Activated CD4-positive, alpha-beta memory T cell treated with anti-CD3 and anti-CD28 coated beads for 36 hours (primary cell): Measurements from ENCODE around the gene SH3TC2. TPM values are rescaled to one million over a fixed set of nuclear protein-coding genes. Genes with fewer than 3 reads are reported as not detected.

ENCODE experiments used
- CTCF ChIA-PET: fragments of 350-600 bp; sonication (Branson Sonifier 250); formaldehyde crosslinking; loops from one replicate; lab custom pipeline; 2021; ENCODE audit warnings: antibody characterized with exemption, inconsistent platforms; lab: Charles Lee
- POLR2A ChIA-PET: fragments of 350-600 bp; sonication (Branson Sonifier 250); formaldehyde crosslinking; loops from one replicate; lab custom pipeline; 2021; ENCODE audit warnings: antibody characterized with exemption; lab: Charles Lee
- DNase-seq: peaks from one replicate; pipeline ENCODE4 v3.0.0-alpha.2; 2020
- H3K27ac Mint-ChIP-seq: one replicate; pipeline ENCODE4 v1.8.0; 2021; ENCODE audit warnings: mixed read lengths
- H3K27me3 Mint-ChIP-seq: one replicate; pipeline ENCODE4 v1.8.0; 2021; ENCODE audit warnings: mixed read lengths
- H3K36me3 Mint-ChIP-seq: one replicate; pipeline ENCODE4 v1.8.0; 2021; ENCODE audit warnings: mixed read lengths
- H3K4me1 Mint-ChIP-seq: one replicate; pipeline ENCODE4 v1.8.0; 2021; ENCODE audit warnings: low read depth, mixed read lengths
- H3K4me3 Mint-ChIP-seq: one replicate; pipeline ENCODE4 v1.8.0; 2021; ENCODE audit warnings: mild to moderate bottlenecking, mixed read lengths
- H3K9me3 Mint-ChIP-seq: one replicate; pipeline ENCODE4 v1.8.0; 2021; ENCODE audit warnings: mixed read lengths
- intact Hi-C: fragments of 100-400 bp; cut with micrococcal nuclease; formaldehyde crosslinking; loops from one replicate; pipeline ENCODE4 v1.15.1; 2023
- total RNA-seq, 2 experiments: library from RNA; stranded (reverse); gene quantifications; one replicate each; pipeline ENCODE4 v1.2.3, GENCODE V29; 2021

SH3TC2 gene
- not detected for total RNA-seq

- no peak for DNase-seq
- Mint-ChIP-seq H3K4me1 (no peaks in the 10 kb centered on the region), H3K27ac (no peak within 1 kb of the TSS), H3K9me3 (peaks cover 8% of the 10 kb centered on the region), H3K27me3 (peaks cover 4% of the 10 kb centered on the region), H3K36me3 (no peaks in the 10 kb centered on the region), H3K4me3 (no peak within 1 kb of the TSS)
- POLR2A ChIA-PET: no interaction called here
- intact Hi-C loops: no loop called here
- CTCF ChIA-PET: no interaction called here
These were observed at the start of gene SH3TC2 for GRCh38 chr5:149063017-149063687. SH3TC2 (minus strand) TSS chr5:149063062; CDS start chr5:149063022, 40 bp downstream.

DNA sequence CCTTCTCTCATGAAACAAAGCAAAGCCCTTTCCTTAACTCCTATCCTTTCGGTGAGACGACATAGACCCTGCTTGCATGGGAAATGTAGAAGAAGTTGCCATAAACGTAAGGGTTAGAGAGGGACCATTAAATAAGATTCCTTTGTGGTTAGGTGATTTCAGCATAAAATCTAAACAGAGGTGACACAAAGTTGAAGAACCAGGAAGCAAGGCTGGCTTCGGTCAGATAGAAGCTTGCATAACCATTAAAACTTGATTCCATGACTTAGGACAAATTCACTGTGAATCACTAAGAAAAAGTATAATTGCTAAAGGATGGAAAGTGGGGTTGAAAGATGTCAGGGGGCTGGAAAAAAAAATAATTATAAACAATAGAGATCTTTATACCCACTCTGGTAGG, 47.5 kb upstream of the SH3TC2 start:
- DNase-seq: no peak
- Mint-ChIP-seq H3K4me1 (no peaks in the 10 kb centered on the region), H3K4me3 (no peak overlapping the region), H3K27me3 (peaks cover 7% of the 10 kb centered on the region), H3K36me3 (no peaks in the 10 kb centered on the region), H3K9me3 (no peaks in the 10 kb centered on the region), H3K27ac (no peak overlapping the region)
- ChIA-PET CTCF (interaction anchor here (2.3 to 6.9 kb wide), 2 partner anchors 75 to 377 kb away, joined by 8 to 105 read pairs; no protein-coding TSS in a partner anchor), POLR2A (no interaction called here)
- intact Hi-C loops: loop anchor here (5.0 to 10.0 kb wide), 3 partner anchors 148 to 926 kb away; no protein-coding TSS in a partner anchor

DNA sequence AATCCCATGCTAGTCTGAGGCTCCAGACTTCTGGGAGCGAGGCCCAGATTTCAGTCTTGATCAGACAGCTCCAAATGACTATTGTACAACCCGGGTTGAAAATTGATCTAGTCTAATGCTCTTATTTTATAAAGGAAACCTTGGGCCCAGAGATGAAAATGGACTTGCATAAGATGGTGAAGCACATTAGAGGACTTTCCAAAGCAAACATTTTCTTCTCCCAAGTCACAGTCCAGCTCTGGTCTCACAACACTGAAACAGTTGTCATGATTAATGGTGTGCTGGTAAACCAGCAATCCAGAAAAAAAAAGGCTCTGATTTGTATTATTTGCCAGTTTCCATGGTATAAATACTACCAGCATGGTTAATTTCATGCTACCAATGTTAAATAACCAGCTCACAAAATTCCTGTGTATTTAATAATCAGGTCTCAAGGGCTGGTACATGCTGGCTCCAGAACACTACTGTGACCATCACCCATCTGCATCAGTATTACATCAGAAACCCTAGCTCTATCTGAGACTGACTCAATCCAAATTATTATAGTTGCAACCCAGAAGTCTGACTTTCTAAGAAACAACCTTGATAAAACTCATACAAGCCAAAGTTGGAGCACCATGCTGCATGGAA, 45.9 kb upstream of the SH3TC2 start:
- Mint-ChIP-seq H3K4me3 (no peak overlapping the region), H3K27ac (no peak overlapping the region), H3K27me3 (no peaks in the 10 kb centered on the region), H3K4me1 (no peaks in the 10 kb centered on the region), H3K36me3 (no peaks in the 10 kb centered on the region), H3K9me3 (no peaks in the 10 kb centered on the region)
- no peak for DNase-seq
- CTCF ChIA-PET: interaction anchor here (0.7 to 1.5 kb wide), 3 partner anchors 18 to 376 kb away, joined by 3 read pairs; partner anchors contain the start of gene ABLIM3
- intact Hi-C loops: no loop called here
- POLR2A ChIA-PET: no interaction called here

- ChIA-PET CTCF (interaction anchor here (1.8 kb wide), 1 partner anchor 14 kb away, joined by 7 read pairs; no protein-coding TSS in a partner anchor), POLR2A (no interaction called here)
- no peak overlapping the region for H3K27ac Mint-ChIP-seq
- H3K4me1 Mint-ChIP-seq: no peaks in the 10 kb centered on the region
- peaks cover 44% of the 10 kb centered on the region for H3K9me3 Mint-ChIP-seq
- DNase-seq: no peak
- peaks cover 3% of the 10 kb centered on the region for H3K27me3 Mint-ChIP-seq
- no peak overlapping the region for H3K4me3 Mint-ChIP-seq
- intact Hi-C loops: no loop called here
- peaks cover 3% of the 10 kb centered on the region for H3K36me3 Mint-ChIP-seq
These were observed 37.5 kb upstream of the SH3TC2 start for GRCh38 chr5:149100331-149100730.

- Mint-ChIP-seq H3K27ac (no peak overlapping the region), H3K9me3 (peaks cover 45% of the 10 kb centered on the region), H3K36me3 (peaks cover 3% of the 10 kb centered on the region), H3K27me3 (peaks cover 3% of the 10 kb centered on the region), H3K4me1 (no peaks in the 10 kb centered on the region), H3K4me3 (no peak overlapping the region)
- DNase-seq: no peak
- ChIA-PET CTCF (interaction anchor here (1.8 kb wide), 1 partner anchor 15 kb away, joined by 7 read pairs; no protein-coding TSS in a partner anchor), POLR2A (no interaction called here)
- intact Hi-C loops: no loop called here
These were observed 37.1 kb upstream of the SH3TC2 start for GRCh38 chr5:149099920-149100319.

- POLR2A ChIA-PET: no interaction called here
- Mint-ChIP-seq H3K4me1 (no peaks in the 10 kb centered on the region), H3K4me3 (no peak overlapping the region), H3K36me3 (peaks cover 3% of the 10 kb centered on the region), H3K9me3 (peaks cover 32% of the 10 kb centered on the region), H3K27me3 (peaks cover 11% of the 10 kb centered on the region), H3K27ac (no peak overlapping the region)
- DNase-seq: no peak
- CTCF ChIA-PET: interaction anchor here (0.7 kb wide), 1 partner anchor 48 kb away, joined by 3 read pairs; no protein-coding TSS in a partner anchor
- intact Hi-C loops: no loop called here
These were observed 32.1 kb upstream of the SH3TC2 start for GRCh38 chr5:149094996-149095395.

DNA sequence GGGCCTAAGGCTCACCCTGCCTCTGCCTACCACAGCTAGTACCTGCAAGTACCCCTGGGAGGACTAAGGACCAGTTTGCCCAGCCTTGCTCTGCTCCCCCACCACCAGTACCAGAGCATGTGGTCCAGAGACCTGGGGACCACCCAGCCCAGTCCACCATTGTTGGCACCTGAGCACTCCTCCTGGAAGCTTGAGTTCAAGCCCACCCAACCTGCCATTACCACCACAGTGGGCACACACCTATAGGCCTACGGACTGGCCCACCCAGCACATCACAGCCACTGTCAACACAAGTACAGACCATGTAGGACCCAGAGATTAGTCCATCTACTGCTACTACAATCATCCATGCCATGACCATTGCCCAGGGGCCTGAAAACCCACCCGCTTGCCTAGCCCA, 30.8 kb upstream of the SH3TC2 start:
- no peak overlapping the region for H3K27ac Mint-ChIP-seq
- H3K36me3 Mint-ChIP-seq: peaks cover 1% of the 10 kb centered on the region
- ChIA-PET CTCF (no interaction called here), POLR2A (no interaction called here)
- no peak overlapping the region for H3K4me3 Mint-ChIP-seq
- intact Hi-C loops: no loop called here
- H3K27me3 Mint-ChIP-seq: peaks cover 11% of the 10 kb centered on the region
- no peak for DNase-seq
- H3K9me3 Mint-ChIP-seq: peaks cover 21% of the 10 kb centered on the region
- H3K4me1 Mint-ChIP-seq: no peaks in the 10 kb centered on the region

GRCh38 chr5:149089796-149090195, 26.9 kb upstream of the SH3TC2 start:
- no peak for DNase-seq
- intact Hi-C loops: no loop called here
- POLR2A ChIA-PET: no interaction called here
- H3K9me3 Mint-ChIP-seq: no peaks in the 10 kb centered on the region
- peaks cover 10% of the 10 kb centered on the region for H3K27me3 Mint-ChIP-seq
- H3K27ac Mint-ChIP-seq: no peak overlapping the region
- CTCF ChIA-PET: no interaction called here
- no peaks in the 10 kb centered on the region for H3K4me1 Mint-ChIP-seq
- no peaks in the 10 kb centered on the region for H3K36me3 Mint-ChIP-seq
- H3K4me3 Mint-ChIP-seq: no peak overlapping the region

GRCh38 chr5:149088686-149089085, 25.8 kb upstream of the SH3TC2 start:
- peaks cover 5% of the 10 kb centered on the region for H3K27me3 Mint-ChIP-seq
- no peak overlapping the region for H3K27ac Mint-ChIP-seq
- no peaks in the 10 kb centered on the region for H3K36me3 Mint-ChIP-seq
- no peak overlapping the region for H3K4me3 Mint-ChIP-seq
- ChIA-PET CTCF (no interaction called here), POLR2A (no interaction called here)
- no peak for DNase-seq
- no peaks in the 10 kb centered on the region for H3K4me1 Mint-ChIP-seq
- no peaks in the 10 kb centered on the region for H3K9me3 Mint-ChIP-seq
- intact Hi-C loops: no loop called here

GRCh38 chr5:149083846-149084245, 21.0 kb upstream of the SH3TC2 start:
- Mint-ChIP-seq H3K4me3 (no peak overlapping the region), H3K36me3 (no peaks in the 10 kb centered on the region), H3K4me1 (peaks cover 11% of the 10 kb centered on the region), H3K9me3 (no peaks in the 10 kb centered on the region), H3K27ac (no peak overlapping the region), H3K27me3 (peaks cover 2% of the 10 kb centered on the region)
- intact Hi-C loops: no loop called here
- DNase-seq: no peak
- ChIA-PET CTCF (no interaction called here), POLR2A (no interaction called here)

- Mint-ChIP-seq H3K4me3 (no peak overlapping the region), H3K4me1 (peaks cover 11% of the 10 kb centered on the region), H3K9me3 (no peaks in the 10 kb centered on the region), H3K36me3 (no peaks in the 10 kb centered on the region), H3K27ac (no peak overlapping the region), H3K27me3 (peaks cover 2% of the 10 kb centered on the region)
- intact Hi-C loops: no loop called here
- CTCF ChIA-PET: interaction anchor here (0.9 kb wide), 1 partner anchor 348 kb away, joined by 3 read pairs; no protein-coding TSS in a partner anchor
- POLR2A ChIA-PET: no interaction called here
- no peak for DNase-seq
These were observed 19.4 kb upstream of the SH3TC2 start for GRCh38 chr5:149082271-149082670.

DNA sequence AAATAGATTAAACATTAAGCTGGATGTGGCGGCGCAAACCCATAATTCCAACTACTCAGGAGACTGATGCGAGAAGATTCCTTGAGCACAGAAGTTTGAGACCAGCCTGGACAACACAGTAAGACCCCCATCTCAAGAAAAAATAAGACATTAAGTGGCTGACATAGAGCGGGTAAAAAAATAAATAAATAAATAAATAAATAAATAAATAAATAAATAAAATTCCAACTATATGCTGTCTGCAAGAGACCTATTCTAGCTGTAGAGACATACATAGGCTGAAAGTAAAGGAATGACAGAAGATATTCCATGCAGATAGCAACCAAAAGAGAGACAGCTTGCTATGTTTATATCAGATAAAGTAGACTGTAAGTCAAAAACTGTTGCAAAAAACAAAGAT, 17.4 kb upstream of the SH3TC2 start:
- no peak for DNase-seq
- H3K9me3 Mint-ChIP-seq: peaks cover 5% of the 10 kb centered on the region
- peaks cover 2% of the 10 kb centered on the region for H3K27me3 Mint-ChIP-seq
- H3K4me1 Mint-ChIP-seq: peaks cover 11% of the 10 kb centered on the region
- H3K4me3 Mint-ChIP-seq: no peak overlapping the region
- POLR2A ChIA-PET: no interaction called here
- intact Hi-C loops: no loop called here
- H3K27ac Mint-ChIP-seq: no peak overlapping the region
- CTCF ChIA-PET: no interaction called here
- H3K36me3 Mint-ChIP-seq: no peaks in the 10 kb centered on the region
